Thoracic aorta (tissue), 2 donors: Measurements from ENCODE around the gene SH3BGRL. TPM values are rescaled to one million over a fixed set of nuclear protein-coding genes. Genes with fewer than 3 reads are reported as not detected.

Experiments
- ATAC-seq: fragments of 150-250 bp; one replicate; pipeline ENCODE4 v1.8.0; 2017; ENCODE audit warnings: low read depth; ENCODE audit not compliant: insufficient number of reproducible peaks, low FRiP score
- DNase-seq: peaks from one replicate; pipeline ENCODE4 v3.0.0-alpha.2; 2020; ENCODE audit warnings: low spot score
- H3K27ac ChIP-seq, 2 donors: fragments of 200-600 bp; sonication (generic); 1 replicate in 1 of 2; 2 replicates in 1 of 2; pipeline ENCODE4 v1.5.1; 2016; ENCODE audit warnings: mild to moderate bottlenecking in 2 of 2, moderate library complexity in 2 of 2
- H3K27me3 ChIP-seq: fragments of 200-600 bp; sonication (generic); replicated peaks from 2 replicates; pipeline ENCODE4 v1.6.0; 2016; ENCODE audit warnings: mild to moderate bottlenecking; ENCODE audit not compliant: insufficient read depth
- H3K36me3 ChIP-seq: fragments of 200-600 bp; sonication (generic); one replicate; pipeline ENCODE4 v1.5.1; 2016
- H3K4me1 ChIP-seq, 2 donors: fragments of 200-600 bp; sonication (generic); 1 replicate in 1 of 2; 2 replicates in 1 of 2; pipeline versions ENCODE4 v1.5.1 to v1.6.0; 2016; ENCODE audit warnings: low read depth in 2 of 2, mild to moderate bottlenecking in 1 of 2; ENCODE audit not compliant: control insufficient read depth in 1 of 2
- H3K4me3 ChIP-seq: fragments of 200-600 bp; sonication (generic); 2 replicates; pipeline ENCODE4 v1.5.1; 2016; ENCODE audit warnings: mild to moderate bottlenecking
- H3K9me3 ChIP-seq: fragments of 200-600 bp; sonication (generic); 2 replicates; pipeline ENCODE4 v1.5.1; 2016
- total RNA-seq, 2 donors: library from RNA; depleted of rRNA; stranded (reverse); fragments of >200 nt; gene quantifications; one replicate each; pipeline versions ENCODE4 v1.1.0 to v1.2.3, GENCODE V29; 2016
- TF ChIP-seq, protein P1 (sequence below): fragments of 200-600 bp; sonication (generic); IDR thresholded peaks from one replicate; pipeline ENCODE4 v1.5.1; 2019; ENCODE audit warnings: antibody characterized with exemption

SH3BGRL gene
- total RNA-seq, 2 donors from 2014 or later, result 196 to 218 TPM

DNA sequence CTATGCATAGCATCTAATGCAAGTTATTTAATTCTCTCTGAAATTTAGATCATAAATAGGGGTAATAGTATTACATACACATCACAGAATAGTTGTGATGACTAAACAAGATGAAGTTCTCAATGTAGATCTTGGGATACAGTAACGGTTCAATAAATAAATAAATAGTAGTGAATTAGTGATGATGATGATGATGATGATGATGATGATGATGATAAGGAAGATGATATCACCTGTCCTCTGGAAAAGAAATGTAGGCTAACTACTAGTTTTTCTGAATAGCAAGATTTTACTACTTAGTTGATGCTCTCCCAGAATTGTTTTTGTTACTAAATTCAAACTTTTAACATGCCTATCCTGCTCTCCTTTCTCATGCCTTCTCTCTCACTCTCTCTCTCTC lies 30.3 kb downstream of the SH3BGRL start:
- no peaks in the 10 kb centered on the region for H3K27me3 ChIP-seq
- no peak for DNase-seq
- no peak for ATAC-seq
- no peak overlapping the region for H3K27ac ChIP-seq
- TF ChIP-seq, protein P1, sequence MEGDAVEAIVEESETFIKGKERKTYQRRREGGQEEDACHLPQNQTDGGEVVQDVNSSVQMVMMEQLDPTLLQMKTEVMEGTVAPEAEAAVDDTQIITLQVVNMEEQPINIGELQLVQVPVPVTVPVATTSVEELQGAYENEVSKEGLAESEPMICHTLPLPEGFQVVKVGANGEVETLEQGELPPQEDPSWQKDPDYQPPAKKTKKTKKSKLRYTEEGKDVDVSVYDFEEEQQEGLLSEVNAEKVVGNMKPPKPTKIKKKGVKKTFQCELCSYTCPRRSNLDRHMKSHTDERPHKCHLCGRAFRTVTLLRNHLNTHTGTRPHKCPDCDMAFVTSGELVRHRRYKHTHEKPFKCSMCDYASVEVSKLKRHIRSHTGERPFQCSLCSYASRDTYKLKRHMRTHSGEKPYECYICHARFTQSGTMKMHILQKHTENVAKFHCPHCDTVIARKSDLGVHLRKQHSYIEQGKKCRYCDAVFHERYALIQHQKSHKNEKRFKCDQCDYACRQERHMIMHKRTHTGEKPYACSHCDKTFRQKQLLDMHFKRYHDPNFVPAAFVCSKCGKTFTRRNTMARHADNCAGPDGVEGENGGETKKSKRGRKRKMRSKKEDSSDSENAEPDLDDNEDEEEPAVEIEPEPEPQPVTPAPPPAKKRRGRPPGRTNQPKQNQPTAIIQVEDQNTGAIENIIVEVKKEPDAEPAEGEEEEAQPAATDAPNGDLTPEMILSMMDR, result no peak
- no peaks in the 10 kb centered on the region for H3K9me3 ChIP-seq
- H3K4me3 ChIP-seq, result no peak overlapping the region
- peaks cover 0 to 8% of the 10 kb centered on the region in 2 donors for H3K4me1 ChIP-seq
- H3K36me3 ChIP-seq, result no peaks in the 10 kb centered on the region

DNA sequence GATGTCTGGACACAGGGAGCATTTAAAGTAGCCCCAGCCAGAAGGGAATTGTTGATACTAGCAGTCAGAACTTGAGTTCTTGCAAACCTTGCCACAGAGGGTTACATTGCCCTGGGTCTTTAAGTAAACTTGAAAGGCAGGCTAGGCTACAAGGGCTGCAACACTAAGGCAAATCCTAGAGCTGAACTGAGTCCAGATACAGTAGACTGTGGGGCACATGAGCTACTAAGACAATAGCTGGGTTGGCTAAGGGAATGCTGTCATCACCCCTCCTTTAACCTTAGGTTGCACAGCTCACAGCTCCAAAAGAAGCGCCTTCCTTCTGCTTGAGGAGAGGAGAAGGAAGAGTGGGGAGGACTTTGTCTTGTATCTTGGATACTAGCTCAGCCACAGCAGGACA lies 35.6 kb downstream of the SH3BGRL start:
- no peak for ATAC-seq
- no peaks in the 10 kb centered on the region for H3K9me3 ChIP-seq
- no peaks in the 10 kb centered on the region for H3K36me3 ChIP-seq
- H3K4me3 ChIP-seq, result no peak overlapping the region
- H3K27me3 ChIP-seq, result no peaks in the 10 kb centered on the region
- H3K27ac ChIP-seq, result no peak overlapping the region
- no peak for DNase-seq
- TF ChIP-seq, protein P1, result no peak
- no peaks in the 10 kb centered on the region for H3K4me1 ChIP-seq

DNA sequence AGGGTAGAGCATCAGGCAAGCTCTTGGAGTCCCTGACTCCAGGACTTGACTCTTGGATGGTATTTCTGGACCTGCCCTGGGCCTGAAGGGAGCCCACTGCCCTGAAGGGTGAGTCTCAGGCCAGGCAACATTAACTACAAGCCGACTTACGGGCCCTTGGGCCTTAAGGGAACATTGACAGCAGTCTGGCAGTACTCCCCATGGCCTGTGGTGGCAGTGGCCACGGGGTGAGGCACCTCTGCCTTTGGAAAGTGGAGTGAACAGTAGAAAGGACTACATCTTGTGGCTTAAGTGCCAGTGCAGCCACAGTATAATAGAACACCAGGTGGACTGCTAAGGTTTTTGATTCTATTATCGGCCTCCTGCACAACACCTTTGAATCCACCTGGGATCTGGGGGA lies 36.3 kb downstream of the SH3BGRL start:
- H3K9me3 ChIP-seq, result no peaks in the 10 kb centered on the region
- TF ChIP-seq, protein P1, result no peak
- ATAC-seq (no peak), DNase-seq (no peak)
- H3K36me3 ChIP-seq, result no peaks in the 10 kb centered on the region
- no peak overlapping the region for H3K27ac ChIP-seq
- H3K27me3 ChIP-seq, result no peaks in the 10 kb centered on the region
- no peaks in the 10 kb centered on the region for H3K4me1 ChIP-seq
- no peak overlapping the region for H3K4me3 ChIP-seq

DNA sequence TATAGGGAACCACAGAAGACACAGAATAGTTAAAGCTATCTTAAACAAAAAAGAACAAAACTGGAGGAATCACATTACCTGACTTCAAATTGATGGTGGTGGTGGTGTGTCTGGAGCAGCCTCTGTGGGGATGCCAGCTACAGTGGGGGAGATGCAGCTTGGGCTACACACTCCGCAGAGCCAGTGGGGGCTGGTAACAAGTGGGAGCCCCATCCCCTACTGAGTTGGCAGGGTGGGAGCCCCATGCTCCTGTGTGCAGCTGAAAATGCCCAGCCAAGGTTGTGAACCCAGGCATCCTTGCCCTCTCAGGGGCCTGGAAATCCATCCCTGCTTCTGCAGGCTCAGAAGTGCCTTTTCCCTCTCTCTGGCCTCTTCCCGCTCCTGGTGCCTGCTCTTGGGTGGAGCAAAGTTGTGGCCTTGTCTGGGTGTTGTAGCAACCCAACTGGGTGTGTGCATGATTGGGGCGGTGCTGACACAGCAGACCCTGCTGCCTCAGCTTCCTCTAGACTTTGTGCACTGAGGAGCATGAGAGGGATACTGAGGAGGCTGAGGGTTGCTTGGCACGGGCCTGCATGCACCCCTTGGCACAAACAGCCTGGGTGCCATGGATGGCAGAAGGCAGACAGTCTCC lies 38.9 kb downstream of the SH3BGRL start:
- Histone ChIP-seq H3K9me3 (no peaks in the 10 kb centered on the region), H3K36me3 (no peaks in the 10 kb centered on the region), H3K4me3 (no peak overlapping the region), H3K27ac (no peak overlapping the region), H3K27me3 (no peaks in the 10 kb centered on the region), H3K4me1 (no peaks in the 10 kb centered on the region)
- DNase-seq (no peak), ATAC-seq (no peak)
- TF ChIP-seq, protein P1, result no peak

DNA sequence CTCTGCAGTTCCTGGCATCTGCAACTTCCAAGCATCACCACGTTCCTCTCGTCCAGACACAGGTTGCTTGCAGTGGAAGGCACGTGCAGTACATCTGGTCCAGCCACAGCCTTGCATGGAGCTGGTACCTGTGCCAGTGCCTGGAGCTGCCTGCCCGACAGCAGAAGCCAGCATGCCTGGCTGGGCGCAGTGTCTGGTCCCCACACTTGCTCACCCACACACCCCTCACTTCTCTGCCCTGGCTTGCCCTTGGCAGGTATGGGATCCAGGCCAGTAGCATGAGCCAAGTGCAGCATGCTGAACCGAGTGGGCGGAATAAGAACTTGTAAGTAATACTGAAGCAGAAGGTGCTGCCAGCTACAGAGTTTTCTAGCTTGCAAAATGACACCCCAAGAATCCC lies 39.9 kb downstream of the SH3BGRL start:
- no peak overlapping the region for H3K4me3 ChIP-seq
- no peak overlapping the region for H3K27ac ChIP-seq
- no peaks in the 10 kb centered on the region for H3K36me3 ChIP-seq
- ATAC-seq, result no peak
- H3K9me3 ChIP-seq, result no peaks in the 10 kb centered on the region
- TF ChIP-seq, protein P1, result no peak
- H3K4me1 ChIP-seq, result no peaks in the 10 kb centered on the region
- DNase-seq, result no peak
- H3K27me3 ChIP-seq, result no peaks in the 10 kb centered on the region
